HG03064 (cell line): Measurements from ENCODE around the gene CCDC85C.

Experiments used
- ATAC-seq: cut with Tn5 transposase; IDR thresholded peaks from one replicate; pipeline ENCODE4 v1.9.1; 2021; ENCODE audit warnings: low read depth; ENCODE audit not compliant: unreplicated experiment

CCDC85C gene

DNA sequence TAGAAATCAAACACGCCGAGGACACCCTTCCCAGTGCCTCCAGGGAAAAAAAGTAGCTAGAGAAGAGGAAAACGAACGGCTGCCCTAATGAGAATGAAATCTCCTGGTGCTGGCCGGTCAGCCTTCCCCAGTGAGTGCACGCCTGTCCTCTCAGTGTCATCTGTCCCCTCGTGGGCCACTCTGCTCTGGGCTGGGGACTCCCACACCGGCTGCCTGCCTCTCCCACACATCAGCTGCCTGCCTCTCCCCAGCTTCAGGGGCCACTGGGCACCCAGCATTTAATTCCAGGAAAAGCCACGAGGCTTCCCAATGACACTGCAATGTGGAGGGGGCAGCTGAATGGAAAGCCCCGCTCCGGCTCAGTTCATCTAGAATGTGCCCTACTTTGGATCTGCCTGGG is 59.0 kb downstream of the CCDC85C start:
- no peak for ATAC-seq

DNA sequence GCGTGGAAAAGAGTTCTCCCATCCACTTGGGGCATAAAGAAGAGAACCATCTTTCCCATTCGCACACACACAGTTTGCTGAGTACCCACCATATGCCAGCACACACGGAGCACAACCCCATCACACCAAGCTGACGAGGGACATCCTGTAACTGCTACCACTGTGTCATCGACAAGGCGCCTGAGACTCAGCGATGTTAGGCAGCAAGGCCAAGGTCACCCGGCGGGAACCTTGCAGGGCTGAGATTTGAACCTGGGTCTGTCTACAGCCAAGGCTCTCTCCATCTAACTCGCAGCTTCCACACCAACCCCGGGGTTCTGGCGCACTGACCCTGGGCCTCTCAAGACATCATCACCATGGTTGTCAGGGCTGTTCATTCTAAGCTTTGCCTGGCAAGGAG is 60.0 kb downstream of the CCDC85C start:
- ATAC-seq = no peak

DNA sequence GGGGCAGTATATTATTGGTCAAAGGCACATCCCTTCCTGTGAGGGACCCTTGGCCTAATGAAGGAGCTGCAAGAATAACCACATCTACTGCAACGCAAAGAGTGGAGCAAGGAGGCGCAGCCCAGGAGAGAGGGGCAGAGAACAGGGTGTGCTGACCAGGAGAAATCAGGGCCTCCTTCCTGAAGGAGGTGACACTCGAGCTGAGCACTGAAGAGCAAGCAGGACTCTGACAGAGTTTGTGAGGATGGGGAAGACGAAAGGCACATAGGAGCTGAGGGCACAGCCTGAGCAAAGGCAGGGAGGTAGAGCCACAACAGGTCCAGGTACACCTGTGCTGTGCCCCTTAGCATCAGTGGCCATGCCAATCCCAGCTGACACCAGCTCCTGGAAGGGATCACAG is 60.6 kb downstream of the CCDC85C start:
- no peak for ATAC-seq

DNA sequence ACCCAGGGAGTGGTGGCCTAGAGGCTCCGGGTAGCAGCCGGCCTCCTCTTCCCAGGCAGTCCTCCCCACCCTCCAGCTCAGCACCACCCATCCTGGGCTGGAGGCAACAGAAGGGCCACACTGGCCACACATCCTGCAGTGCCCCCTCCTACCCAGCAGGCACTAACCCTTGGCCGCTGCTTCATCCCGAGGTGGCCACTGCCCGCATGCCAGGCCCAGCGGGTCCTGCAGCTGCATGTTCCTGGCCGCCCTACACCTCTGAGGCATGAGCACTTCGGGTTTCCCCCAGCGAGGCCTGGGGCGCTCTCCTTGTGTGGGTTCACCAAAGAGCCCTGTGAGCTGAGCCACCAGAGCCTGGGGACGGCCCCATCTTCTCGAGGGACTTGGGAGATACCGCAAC is 61.4 kb downstream of the CCDC85C start:
- ATAC-seq = no peak

DNA sequence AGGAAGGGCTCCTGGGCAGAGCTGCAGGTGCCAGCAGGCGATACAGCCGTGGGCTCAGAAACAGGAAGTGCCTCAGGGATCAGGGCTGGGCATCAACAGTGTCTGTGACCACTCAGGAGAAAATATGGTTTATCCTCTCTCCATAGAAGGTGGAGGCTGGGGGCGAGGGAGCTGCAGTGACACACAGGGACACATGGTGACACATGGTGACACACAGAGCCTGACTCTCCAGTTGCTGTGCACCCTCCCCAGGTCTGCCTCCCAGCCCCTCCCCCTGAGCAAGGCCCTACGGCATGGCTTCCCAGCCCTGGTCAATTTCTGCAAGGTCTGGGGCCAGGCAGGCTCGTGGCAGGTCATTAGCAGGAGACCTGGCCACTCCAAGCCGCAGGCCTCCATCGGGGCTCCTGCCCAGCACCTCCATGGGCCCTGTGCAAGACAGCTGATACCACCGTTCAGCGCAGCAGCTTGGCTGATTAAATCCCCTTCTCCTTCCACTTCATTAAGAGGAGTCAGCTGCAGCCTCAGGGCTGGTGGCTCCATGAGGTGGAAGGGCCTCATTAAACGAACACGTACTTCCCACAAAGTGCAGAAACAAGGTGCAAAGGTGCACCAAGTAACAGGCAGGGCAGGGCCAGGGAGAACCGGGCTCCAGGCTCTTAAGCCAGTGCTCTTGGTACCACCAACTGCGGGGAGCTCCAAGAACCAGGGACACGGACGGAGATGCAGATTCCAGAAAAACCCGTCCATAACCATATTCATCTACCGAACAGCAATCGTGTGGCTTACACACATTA is 62.1 kb downstream of the CCDC85C start:
- no peak for ATAC-seq

DNA sequence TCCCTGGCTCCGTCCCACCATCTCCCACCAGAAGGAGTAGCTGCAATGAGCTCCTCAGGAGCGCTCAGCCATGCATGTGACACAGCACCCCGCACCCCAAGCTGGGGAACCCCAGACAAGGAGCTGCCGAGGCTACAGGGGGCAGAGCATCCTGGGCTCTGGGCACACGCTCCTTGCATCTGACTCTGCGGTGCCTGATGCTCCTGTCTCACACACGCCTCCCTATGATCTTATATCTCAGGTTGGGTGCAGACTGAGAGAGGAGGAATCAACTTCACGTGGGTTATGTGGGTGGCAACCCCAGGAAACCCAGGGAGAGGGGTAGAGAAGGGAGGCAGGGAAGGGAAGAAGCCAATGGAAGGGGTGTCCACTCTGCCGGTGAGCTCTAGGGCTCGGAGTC is 62.8 kb downstream of the CCDC85C start:
- ATAC-seq = no peak

DNA sequence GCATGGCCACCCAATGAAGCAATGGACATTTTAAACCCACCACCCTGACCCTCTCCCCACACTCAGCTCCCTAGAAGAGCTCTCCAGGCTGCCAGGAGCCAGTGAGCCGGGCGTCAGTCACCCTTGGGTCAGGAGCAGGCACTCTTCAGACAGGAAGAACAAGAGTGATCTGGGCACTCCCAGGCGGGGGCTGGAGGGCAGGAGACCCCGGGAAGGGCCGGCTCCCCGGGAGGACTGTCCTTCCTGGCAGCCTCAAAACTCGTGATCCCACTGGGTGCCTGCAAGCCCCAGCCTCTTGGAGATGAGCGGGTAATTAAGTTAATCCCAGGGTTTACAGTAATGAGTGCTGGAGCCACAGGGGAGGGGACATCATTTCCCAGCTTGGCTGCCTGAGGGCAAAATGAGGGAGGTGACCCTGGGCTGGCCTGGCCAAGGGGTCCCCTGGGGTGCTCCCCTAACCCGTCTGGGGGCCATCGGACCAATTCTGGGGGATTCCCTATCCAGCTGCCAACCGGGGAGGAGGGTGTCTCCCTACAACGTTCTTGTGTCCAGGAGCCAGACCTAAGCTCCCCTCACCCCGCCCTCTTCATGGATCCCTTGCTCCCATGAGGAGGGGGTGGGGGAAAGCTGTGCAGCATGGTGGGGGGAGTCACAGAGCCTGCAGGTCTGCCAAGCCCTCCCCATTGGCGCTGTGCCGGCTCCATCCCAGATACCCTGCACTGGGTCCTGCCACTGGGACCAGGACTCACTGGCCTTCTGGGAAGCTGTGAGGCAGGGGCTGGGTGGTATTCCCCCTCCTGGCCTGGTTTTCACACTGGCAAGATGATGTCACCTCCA is 63.6 kb downstream of the CCDC85C start:
- ATAC-seq = no peak

DNA sequence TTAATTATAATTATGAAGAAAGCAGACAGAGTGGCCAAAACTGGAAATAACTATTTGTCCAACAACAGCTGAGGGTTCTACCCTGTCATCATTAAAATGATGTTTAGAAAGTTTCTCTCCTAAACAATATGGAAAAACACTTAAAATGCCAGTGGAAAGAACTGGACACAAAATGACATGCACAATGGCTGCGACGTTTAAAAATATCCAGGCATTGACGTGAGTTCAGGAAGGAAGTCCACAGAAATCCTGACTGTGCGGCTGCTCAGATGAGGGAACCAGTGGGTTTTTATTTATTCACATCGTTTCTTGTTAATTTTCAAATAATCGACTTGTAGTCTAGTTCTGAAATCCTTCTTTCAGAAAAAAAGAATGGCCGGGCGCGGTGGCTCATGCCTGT is 64.5 kb downstream of the CCDC85C start:
- no peak for ATAC-seq

DNA sequence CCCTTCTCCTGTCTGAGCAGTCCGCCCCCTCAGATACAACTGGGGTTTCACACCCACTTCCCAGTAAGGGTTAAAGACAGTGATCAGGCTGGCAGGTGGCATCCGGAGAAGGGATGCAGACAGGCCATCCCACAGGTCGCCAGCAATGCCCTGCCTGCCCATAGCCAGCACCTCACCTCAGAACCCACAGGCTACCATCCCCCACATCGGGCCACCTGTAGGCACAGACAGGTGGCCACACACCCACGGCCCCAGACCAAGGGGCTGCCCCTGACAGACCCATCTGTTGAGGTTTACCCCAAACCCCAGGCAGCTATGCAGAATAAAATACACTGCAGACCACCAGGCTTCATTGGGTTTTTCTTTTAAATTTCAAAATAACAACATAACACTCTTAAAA is 65.3 kb downstream of the CCDC85C start:
- ATAC-seq = no peak

DNA sequence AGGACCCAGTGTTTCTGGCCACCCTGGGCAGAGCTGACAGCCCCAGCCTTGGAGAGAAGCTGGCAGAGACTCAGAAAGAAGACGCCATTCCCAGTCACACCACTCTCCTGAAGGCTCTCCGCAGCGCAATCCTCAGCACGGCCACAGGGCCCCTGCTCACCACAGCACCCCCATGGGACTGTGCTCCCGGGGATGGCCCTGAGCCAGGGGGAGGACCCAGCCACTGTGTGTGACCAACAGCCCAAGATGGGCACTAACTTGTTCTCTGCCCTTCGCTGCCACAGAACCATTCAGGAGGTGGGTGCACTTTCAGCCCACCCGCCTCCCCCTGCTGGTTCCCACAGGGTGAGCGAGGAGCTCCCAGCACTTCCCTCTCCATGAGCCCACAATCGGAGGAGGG is 65.7 kb downstream of the CCDC85C start:
- ATAC-seq = no peak

DNA sequence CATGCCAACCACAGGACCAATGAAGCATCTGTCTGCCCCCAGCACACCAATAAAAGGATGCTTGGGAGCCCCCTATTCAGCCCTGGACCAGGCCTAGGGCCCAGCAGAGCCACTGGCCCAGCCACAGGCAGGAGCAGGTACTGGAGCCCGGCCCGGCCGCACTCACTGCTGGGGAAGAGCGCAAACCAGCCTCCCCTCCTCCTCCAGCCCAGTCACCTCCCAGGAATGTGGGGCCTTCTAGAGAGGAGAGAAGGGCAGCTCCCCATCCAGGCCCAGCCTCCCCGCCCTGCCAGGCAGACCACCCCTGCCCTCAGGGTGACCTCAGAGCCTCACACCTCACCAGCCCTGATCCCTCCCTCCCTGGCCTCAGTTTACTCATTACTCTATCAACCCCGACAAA is 66.6 kb downstream of the CCDC85C start:
- no peak for ATAC-seq

DNA sequence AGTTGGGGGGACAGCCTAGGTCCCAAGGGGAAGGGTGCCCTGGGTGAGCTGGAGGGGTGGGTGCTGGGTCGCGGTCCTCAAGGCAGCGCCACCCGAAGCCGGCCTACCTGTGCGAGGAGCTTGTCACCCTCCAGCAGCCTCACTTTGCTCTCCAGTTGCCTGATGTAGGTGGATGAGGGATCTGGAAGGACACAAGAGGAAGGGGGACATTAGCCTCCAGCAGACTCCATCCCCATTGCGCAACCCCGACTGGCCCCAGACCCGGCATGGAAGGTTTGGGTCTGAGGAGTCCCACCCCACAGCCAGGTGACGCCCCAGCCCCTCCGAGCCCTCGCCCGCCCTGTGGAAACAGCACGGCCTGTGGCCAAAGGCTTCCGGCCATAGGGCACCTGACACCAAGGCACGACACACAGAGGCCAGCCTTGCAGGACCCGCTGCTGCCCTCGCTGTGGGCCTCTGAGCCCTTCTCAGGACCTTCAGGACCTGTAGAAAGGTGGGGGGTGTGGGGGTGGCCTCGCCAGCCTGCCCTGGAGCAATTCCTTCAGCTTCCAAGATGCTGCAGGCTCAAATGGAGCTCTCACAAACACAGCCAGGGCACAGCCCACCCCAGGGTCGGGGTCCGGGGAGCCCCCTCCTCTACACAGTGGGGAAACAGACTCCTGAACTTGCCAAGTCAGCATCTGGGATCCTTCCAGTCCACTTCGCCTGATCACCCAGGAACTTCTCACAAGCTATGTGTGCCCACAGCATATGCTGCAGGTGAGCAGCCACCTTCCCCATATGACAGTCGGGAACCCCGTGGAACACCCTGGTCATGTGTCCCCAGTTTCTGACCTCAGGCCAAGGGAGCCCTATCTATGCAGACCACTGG is 67.9 kb downstream of the CCDC85C start:
- ATAC-seq = no peak

DNA sequence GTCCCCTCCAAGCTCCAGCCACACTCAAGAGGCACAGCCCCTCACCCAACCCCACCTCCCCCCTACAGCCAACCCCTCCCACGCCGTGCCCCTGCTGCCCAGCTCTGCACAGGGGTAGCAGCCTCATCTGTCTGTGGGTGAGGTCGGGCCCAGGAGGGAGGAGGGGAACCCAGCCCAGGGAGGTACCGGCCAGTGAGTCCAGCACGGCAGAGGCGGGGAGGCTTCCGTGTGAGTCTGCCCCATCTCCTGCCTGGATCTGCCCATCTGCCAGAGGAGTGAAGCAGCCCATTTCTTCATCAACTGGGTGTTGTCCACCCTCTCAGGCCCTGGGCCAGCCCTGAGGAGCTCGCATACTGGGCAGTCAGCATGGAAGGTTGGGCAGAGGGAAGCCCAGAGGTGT is 68.6 kb downstream of the CCDC85C start:
- ATAC-seq = no peak

DNA sequence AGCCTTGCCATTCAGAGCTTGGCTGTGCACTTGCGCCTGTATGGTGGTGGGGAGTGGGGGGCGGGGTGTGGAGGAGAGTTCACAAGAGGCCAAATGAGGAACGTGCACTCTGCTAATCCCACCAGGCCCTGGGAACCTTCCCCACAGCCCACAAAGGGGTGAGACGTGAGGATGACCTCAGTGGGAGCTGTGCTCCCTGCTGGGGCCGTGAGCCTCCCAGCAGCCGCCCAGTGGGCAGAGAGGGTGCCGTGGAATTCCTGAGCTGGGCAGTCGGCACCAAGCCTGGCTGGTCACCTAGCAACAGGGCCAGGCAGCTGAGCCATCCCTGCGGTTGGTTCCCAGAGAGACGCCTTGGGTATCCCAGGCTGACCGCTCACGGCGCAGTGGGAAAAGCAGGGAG is 69.1 kb downstream of the CCDC85C start:
- no peak for ATAC-seq

DNA sequence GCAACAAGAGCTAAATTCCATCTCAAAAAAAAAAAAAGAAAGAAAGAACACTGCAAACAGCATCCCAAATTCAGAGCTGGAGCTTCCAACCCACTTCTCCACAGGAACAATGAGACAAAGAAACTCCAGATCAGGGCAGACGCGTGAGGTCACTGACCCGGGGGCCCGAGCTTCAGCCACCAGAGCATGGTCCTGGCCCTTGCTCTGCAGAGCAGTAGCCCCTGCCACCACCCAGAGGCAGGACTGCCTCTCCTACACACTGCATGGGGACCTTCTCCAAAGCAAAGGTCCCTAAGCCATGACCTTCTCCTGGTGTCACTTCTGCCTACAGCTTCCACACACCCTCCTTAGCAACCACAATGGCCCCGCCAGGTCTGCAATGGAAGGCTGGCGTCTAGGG is 69.7 kb downstream of the CCDC85C start:
- ATAC-seq = no peak

DNA sequence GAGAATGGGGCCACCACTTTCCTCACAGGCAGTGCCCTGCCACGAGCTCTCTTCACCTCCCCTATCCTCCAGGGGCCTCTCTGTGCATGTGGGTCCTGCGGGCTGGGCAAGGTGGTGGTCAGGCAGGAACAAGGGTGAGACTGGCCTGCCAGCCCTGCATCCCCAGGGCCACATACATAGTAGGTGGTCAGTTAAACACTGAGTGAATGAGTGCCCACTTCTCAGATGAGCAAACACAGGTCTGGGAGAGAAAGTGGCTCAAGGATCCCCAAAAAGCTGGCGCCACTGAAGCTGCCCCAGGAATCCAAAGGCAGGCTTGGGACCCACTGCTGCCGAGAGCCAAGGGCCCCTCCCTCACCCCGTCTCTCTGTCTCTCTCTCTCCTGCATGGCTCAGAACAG is 71.7 kb downstream of the CCDC85C start:
- no peak for ATAC-seq

DNA sequence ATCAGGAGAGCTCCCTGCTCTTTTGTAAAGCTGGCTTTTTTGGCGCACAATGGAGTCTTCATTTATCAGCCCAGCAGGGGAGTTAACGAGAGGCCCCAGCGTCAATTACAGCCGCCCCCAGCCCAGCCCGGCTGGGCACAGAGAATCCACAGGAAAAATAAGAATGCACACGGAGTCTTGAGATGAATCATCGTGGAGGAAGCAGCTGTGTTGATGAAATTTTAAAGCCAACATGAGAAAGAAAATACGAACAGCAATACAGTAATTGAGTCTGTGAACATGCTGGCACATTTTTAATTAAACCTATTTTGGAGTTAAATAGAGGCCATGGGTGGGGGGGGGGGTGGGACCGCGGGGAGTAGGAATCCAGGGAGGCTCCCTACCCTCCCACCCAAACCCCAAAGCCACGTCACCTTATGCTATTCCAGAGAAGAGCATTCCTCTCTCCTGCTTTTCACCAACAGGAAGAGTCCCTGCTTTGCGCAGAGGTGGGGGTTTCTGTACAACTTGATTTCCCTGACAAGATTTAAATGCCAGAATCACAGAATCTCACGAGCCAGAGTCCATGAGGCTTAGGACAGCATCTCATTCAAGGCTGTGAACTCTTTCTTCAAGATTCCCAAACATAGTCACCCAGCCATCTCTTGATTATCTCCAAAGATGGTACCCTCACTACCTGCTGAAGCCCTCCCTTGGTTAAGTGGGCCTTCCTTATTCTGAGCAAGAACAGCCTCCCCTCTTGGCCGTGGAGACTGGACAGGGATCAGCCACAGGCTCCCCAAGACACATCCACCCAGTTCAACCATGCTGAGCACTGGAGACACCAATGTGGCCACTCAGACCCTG is 72.5 kb downstream of the CCDC85C start:
- ATAC-seq = no peak

DNA sequence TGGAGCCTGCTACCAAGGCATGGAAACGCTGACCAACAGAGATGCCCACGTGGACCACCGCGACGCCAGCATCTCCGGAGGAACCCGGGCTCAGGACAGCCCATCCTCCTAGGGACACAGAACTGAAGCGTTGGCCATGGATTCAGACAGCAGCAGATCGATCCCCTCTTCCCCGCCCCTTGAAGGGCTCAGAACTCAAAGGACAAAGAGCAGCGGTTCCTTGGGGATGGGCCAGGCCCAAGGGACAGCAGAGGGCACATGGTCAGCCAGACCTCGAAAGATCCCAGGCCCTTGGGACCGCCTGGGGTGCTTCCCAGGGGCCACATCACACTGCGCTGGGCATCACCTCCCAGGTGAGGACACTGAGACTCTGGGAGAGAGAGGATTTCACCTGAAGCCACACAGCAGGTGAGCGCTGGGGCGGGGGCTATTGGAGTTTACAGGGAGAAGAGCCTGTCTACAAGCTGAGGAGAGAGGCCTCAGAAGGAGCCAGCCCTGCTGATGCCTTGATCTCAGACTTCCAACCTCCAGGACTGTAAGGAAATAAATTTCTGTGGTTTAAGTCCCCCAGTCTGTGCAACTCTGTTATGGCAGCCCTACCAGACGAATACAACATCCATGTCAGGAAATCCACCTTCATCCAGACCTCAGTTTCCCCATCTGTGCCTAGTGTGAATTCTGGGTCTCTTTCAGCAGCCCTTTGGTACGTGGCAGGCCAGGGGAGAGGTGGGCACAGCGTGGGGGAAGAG is 73.4 kb downstream of the CCDC85C start:
- ATAC-seq = no peak

DNA sequence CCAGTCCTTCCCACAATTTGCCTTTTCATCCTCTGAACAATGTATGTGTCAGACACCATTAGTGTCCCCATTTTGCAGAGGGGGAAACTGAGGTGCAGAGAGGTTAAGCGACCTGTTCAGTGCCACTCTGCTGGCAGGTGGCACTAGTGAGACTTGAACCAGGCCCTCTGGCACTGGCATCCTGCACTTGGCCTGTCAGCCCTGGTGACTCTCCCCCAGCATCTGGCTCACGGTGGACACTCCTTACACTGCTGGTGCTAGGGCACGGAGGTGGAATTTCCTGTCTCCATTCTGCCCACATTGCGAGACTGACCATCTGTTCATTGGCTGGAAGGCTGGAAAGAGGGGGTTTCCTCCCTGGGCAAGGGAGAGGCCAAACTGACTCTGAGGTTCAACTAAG is 74.1 kb downstream of the CCDC85C start:
- no peak for ATAC-seq
